Measurements from ENCODE around the gene POLR3F.
"Not testable (repeated sequence)": the region's sequence is repeated elsewhere in the genome, so short reads cannot be mapped to it uniquely, and the experiment has no call there.

The POLR3F gene

GRCh38 chr20:18466894-18467730 is at the start of gene POLR3F, which contains the start of gene DZANK1:
Gene POLR3F (plus strand): TSS chr20:18467390. CDS start chr20:18467507, 117 bp downstream.
Gene DZANK1 (minus strand): TSS chr20:18467030. CDS start chr20:18465358, 1,672 bp downstream.
- peak; percentile 86 to 90 for DNase-seq (ENCODE audit: low read depth in 2 of 2)

GRCh38 chr20:18421608-18422007 is 45.6 kb upstream of the POLR3F start:
- no peak for DNase-seq (ENCODE audit: low read depth in 2 of 2)

- no peak for DNase-seq (ENCODE audit: low read depth in 2 of 2)
These were observed 40.0 kb upstream of the POLR3F start for GRCh38 chr20:18427214-18427613.

- DNase-seq (ENCODE audit: low read depth in 2 of 2), result no peak
These were observed 38.6 kb upstream of the POLR3F start for GRCh38 chr20:18428490-18429173.

GRCh38 chr20:18430172-18430826 is 36.9 kb upstream of the POLR3F start:
- DNase-seq (ENCODE audit: low read depth in 2 of 2), result no peak

- DNase-seq (ENCODE audit: low read depth in 2 of 2), result no peak
These were observed 36.0 kb upstream of the POLR3F start for GRCh38 chr20:18431206-18431605.

- no peak for DNase-seq (ENCODE audit: low read depth in 2 of 2)
These were observed 30.3 kb upstream of the POLR3F start for GRCh38 chr20:18436847-18437246.

GRCh38 chr20:18440403-18440802 is 26.8 kb upstream of the POLR3F start:
- DNase-seq (ENCODE audit: low read depth in 2 of 2), result no peak

- DNase-seq (ENCODE audit: low read depth in 2 of 2), result no peak
These were observed 23.3 kb upstream of the POLR3F start for GRCh38 chr20:18443886-18444285.

- DNase-seq (ENCODE audit: low read depth in 2 of 2), result no peak
These were observed 10.6 kb upstream of the POLR3F start for GRCh38 chr20:18456600-18456999.

- no peak for DNase-seq (ENCODE audit: low read depth in 2 of 2)
These were observed 1.5 kb upstream of the POLR3F start for GRCh38 chr20:18465536-18466200.

GRCh38 chr20:18466574-18466893 is 656 bp upstream of the POLR3F start:
- DNase-seq (ENCODE audit: low read depth in 2 of 2), result no peak

GRCh38 chr20:18477218-18477617 is 10.0 kb downstream of the POLR3F start:
- no peak for DNase-seq (ENCODE audit: low read depth in 2 of 2)

- no peak for DNase-seq (ENCODE audit: low read depth in 2 of 2)
These were observed 10.6 kb downstream of the POLR3F start for GRCh38 chr20:18477821-18478220.

GRCh38 chr20:18481596-18481995 is 14.4 kb downstream of the POLR3F start:
- DNase-seq (ENCODE audit: low read depth in 2 of 2), result no peak

GRCh38 chr20:18488301-18488700 is 21.1 kb downstream of the POLR3F start:
- DNase-seq (ENCODE audit: low read depth in 2 of 2), result no peak

GRCh38 chr20:18496042-18496441 is 28.9 kb downstream of the POLR3F start:
- no peak for DNase-seq (ENCODE audit: low read depth in 2 of 2)

GRCh38 chr20:18496740-18497592 is 29.8 kb downstream of the POLR3F start, which contains the start of gene RBBP9:
Gene RBBP9 (minus strand): TSS chr20:18497225. CDS start chr20:18497167, 58 bp downstream.
- DNase-seq (ENCODE audit: low read depth in 2 of 2), result peak; percentile 64 to 75

GRCh38 chr20:18497603-18498002 is 30.4 kb downstream of the POLR3F start:
- no peak for DNase-seq (ENCODE audit: low read depth in 2 of 2)

GRCh38 chr20:18501672-18502071 is 34.5 kb downstream of the POLR3F start:
- DNase-seq (ENCODE audit: low read depth in 2 of 2), result not testable (repeated sequence)

- no peak for DNase-seq (ENCODE audit: low read depth in 2 of 2)
These were observed 37.4 kb downstream of the POLR3F start for GRCh38 chr20:18504479-18505060.
